Lung (tissue), 12 donors: ENCODE data around the gene SNX22. TPM values are rescaled to one million over a fixed set of nuclear protein-coding genes. Genes with fewer than 3 reads are reported as not detected.

Experiments used
- ATAC-seq: fragments of 200-7000 bp; cut with Tn5 transposase; one replicate; pipeline ENCODE4 v1.9.1; 2020; ENCODE audit warnings: moderate number of reproducible peaks; ENCODE audit not compliant: insufficient read depth, low FRiP score
- DNase-seq, 3 donors: peaks; one replicate each; pipeline ENCODE4 v3.0.0-alpha.2; 2013 to 2017
- H3K27ac ChIP-seq, 2 donors: one replicate each; pipeline ENCODE4 v1.5.1; 2013; ENCODE audit warnings: mild to moderate bottlenecking in 2 of 2, moderate library complexity in 2 of 2, control low read depth in 1 of 2, inconsistent platforms in 1 of 2, low read depth in 1 of 2, low read length in 1 of 2
- H3K27me3 ChIP-seq, 3 donors: one replicate each; pipeline ENCODE4 v1.5.1; 2013; ENCODE audit warnings: low read length in 2 of 3; ENCODE audit not compliant: control insufficient read depth in 3 of 3, insufficient read depth in 3 of 3
- H3K36me3 ChIP-seq, 4 donors: one replicate each; pipeline ENCODE4 v1.5.1; 2013; ENCODE audit warnings: low read length in 4 of 4, mild to moderate bottlenecking in 1 of 4, moderate library complexity in 1 of 4; ENCODE audit not compliant: control insufficient read depth in 4 of 4, insufficient read depth in 4 of 4
- H3K4me1 ChIP-seq, 5 donors: one replicate each; pipeline ENCODE4 v1.5.1; 2013; ENCODE audit warnings: low read length in 5 of 5, mild to moderate bottlenecking in 2 of 5, moderate library complexity in 1 of 5; ENCODE audit not compliant: control insufficient read depth in 5 of 5, insufficient read depth in 5 of 5
- H3K4me3 ChIP-seq: one replicate; pipeline ENCODE4 v1.5.1; 2013; ENCODE audit warnings: mild to moderate bottlenecking, control low read depth, moderate library complexity
- H3K9ac ChIP-seq, 2 donors: one replicate each; pipeline ENCODE4 v1.5.1; 2013; ENCODE audit warnings: low read length in 2 of 2, control low read depth in 1 of 2; ENCODE audit not compliant: insufficient read depth in 1 of 2
- H3K9me3 ChIP-seq, 4 donors: one replicate each; pipeline ENCODE4 v1.5.1; 2013; ENCODE audit warnings: low read length in 3 of 4, mild to moderate bottlenecking in 1 of 4, moderate library complexity in 1 of 4; ENCODE audit not compliant: control insufficient read depth in 4 of 4, insufficient read depth in 3 of 4
- CTCF ChIP-seq: IDR thresholded peaks from 2 replicates; pipeline ENCODE4 v1.5.1; 2012; ENCODE audit warnings: mild to moderate bottlenecking; ENCODE audit errors: control extremely low read depth, extremely low read depth
- WGBS, 2 donors: extraction: QIAGEN DNeasy Blood & Tissue Kit; methylation state at CpG; one replicate each; pipeline ENCODE4 v1.1.7; 2013; 5-methylcytosine and 5-hydroxymethylcytosine counted together
- polyA plus RNA-seq, 2 donors: library from polyadenylated mRNA; stranded (reverse); fragments of 200-250 nt; gene quantifications; one replicate each; pipeline ENCODE4 v1.2.1, GENCODE V29; 2013
- total RNA-seq, 2 donors: library from RNA; depleted of rRNA in 1 of 2; stranded (reverse); fragments of >200 nt in 1 of 2; gene quantifications; one replicate each; pipeline ENCODE4 v1.2.1, GENCODE V29; 2014 to 2021
- donor health status: control.
- donor health status: control.
- donor health status: Bipolar disorder and iron deficiency.
- donor health status: healthy.
- donor health status: DM: yes; HTN: yes; CAD: no.

SNX22 gene
- total and polyA plus RNA-seq, 4 donors = 3.4 to 20.3 (median 9.2) TPM

DNA sequence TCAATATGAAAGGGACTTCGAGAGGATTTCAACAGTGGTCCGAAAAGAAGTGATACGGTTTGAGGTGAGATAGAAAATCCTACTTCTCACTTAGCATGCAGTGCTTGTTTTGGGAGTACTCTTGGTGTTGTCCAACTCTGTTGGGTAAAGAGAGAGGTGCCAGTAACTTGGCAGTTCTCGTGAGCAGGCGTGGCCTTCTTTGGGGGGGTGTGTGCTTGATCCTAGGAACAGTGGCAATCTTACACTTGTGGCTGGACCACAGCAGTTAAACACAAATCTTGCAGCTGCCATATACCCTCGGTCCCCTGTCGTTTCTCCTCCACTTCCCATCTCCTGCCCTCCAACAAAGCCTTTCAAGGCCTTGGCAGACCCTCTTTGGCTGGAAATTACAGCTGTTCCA is 15.2 kb upstream of the SNX22 start:
- H3K36me3 ChIP-seq = peaks cover 34 to 57% (median 50%) of the 10 kb centered on the region in 4 donors
- H3K4me3 ChIP-seq = no peak overlapping the region
- no peak overlapping the region for H3K27ac ChIP-seq
- no peaks in the 10 kb centered on the region for H3K9me3 ChIP-seq
- TF ChIP-seq CTCF = no peak
- ATAC-seq = no peak
- WGBS, 2 donors = 88 to 93% methylated on average over 7 of the region's 7 CpGs
- H3K4me1 ChIP-seq = peaks cover 0 to 5% (median 5%) of the 10 kb centered on the region in 5 donors
- H3K27me3 ChIP-seq = no peaks in the 10 kb centered on the region
- DNase-seq = no peak
- no peak overlapping the region for H3K9ac ChIP-seq

DNA sequence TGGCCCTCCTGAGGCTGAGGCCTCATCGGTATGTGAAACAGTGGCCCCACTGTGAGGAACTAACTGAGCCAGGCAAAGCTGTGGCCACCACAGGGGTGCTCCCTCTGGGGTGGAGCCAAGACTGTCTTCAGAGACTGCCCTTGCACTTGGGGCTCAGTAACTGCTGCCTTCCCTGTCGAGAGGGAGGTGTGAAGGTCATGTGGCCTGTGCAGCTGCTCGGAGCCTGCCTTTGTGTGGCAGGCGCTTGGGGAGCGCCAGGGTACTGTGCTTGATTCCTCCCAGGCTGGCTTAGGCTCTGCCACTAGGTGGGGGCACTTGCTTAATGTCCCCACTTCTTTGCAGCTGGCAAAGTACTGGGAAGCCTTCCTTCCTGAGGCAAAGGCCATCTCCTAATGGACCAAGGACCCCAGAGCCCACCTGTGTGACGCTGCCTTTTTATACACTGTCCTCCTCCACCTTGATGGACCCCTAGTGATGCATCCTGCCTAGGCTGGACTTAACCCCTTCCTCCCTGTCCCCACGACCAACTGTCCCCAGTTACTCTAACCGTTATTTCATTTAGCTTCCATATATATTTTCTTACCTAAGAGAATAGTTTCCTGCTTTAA is 14.2 kb upstream of the SNX22 start:
- TF ChIP-seq CTCF = no peak
- Histone ChIP-seq H3K9ac (no peak overlapping the region), H3K4me3 (no peak overlapping the region), H3K4me1 (peaks cover 0 to 5% (median 5%) of the 10 kb centered on the region in 5 donors), H3K27me3 (no peaks in the 10 kb centered on the region), H3K9me3 (no peaks in the 10 kb centered on the region), H3K27ac (no peak overlapping the region), H3K36me3 (peaks cover 26 to 56% (median 45%) of the 10 kb centered on the region in 4 donors)
- DNase-seq (no peak), ATAC-seq (no peak)
- WGBS, 2 donors = 74 to 79% methylated on average over 8 of the region's 8 CpGs

DNA sequence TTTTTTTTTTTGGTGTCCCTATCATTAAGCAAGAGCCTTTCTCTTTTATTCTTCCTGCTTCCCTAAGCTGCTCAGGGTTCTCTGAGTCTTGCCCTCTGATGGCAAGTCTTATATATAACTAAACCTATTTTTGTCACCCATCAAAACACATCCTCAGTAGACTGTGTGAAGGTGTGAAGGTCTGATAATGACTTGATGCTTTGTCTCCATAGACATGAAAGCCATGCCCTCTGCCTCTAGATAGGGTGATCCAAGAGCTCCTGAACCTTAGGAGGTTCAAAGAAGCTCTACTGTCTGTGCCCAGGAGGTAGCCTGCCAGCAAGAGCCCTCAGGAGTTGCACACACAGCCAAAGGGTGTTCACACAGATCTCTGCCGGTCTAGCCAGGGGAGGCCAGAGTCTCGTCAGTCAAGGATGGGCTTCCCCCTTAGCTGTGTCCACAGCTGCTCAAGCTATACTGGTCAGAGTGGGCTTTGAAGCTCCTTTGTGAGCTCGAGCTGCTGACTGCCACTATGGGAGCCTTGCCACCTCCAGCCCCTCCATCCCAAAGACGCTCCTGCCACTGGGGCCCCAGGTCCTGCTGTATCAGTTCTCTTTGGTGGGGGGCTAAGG is 13.1 kb upstream of the SNX22 start:
- Histone ChIP-seq H3K9me3 (no peaks in the 10 kb centered on the region), H3K27ac (no peak overlapping the region), H3K4me3 (no peak overlapping the region), H3K36me3 (peaks cover 24 to 55% (median 39%) of the 10 kb centered on the region in 4 donors), H3K27me3 (no peaks in the 10 kb centered on the region), H3K4me1 (peaks cover 0 to 5% (median 5%) of the 10 kb centered on the region in 5 donors), H3K9ac (no peak overlapping the region)
- TF ChIP-seq CTCF = no peak
- DNase-seq (no peak), ATAC-seq (no peak)
- 92 to 94% methylated on average over 4 of the region's 4 CpGs for WGBS, 2 donors
